Measurements from ENCODE around the gene UBE4A.

GRCh38 chr11:118411530-118411929, 52.1 kb downstream of the UBE4A start:
- TF ChIP-seq CTCF (IDR thresholded peaks at IDR 0.05) (no peak), POLR2A (IDR thresholded peaks at IDR 0.05) (no peak)

All from adrenal gland (tissue), 5 donors.